Measurements from ENCODE around the gene CBY1. TPM values are rescaled to one million over a fixed set of nuclear protein-coding genes. Genes with fewer than 3 reads are reported as not detected.
"Not testable (repeated sequence)": the region's sequence is repeated elsewhere in the genome, so short reads cannot be mapped to it uniquely, and the experiment has no call there.

Gene CBY1
- total RNA-seq, 1 experiment from 2014 or later, result 33.8 TPM

DNA sequence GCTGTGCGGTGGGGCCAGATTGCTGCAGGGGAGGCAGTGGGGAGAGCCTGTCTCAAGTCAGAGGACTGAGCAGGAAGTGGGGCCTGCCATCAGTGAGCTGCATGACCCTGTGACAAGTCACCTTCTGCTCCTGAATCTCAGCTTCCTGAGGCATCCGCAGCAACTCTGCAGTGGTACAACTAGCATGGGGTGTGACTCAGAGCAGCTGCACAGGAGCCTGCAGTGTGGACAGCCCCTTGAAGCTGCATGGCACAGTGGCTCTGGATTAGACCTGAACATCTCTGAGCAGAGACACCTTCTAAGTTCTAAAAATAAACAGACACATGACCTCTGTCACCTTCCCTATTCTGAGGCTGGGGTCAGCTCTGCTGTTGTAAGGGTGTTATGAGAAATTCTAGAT lies 18.2 kb upstream of the CBY1 start:
- H3K27me3 ChIP-seq, result no peaks in the 10 kb centered on the region

GRCh38 chr22:38638728-38639127 lies 17.7 kb upstream of the CBY1 start:
- Histone ChIP-seq H3K27me3 (no peaks in the 10 kb centered on the region), H3K4me3 (no peak overlapping the region), H3K36me3 (peaks cover 2% of the 10 kb centered on the region; the same call in 1 of the 2 replicates), H3K9me3 (no peaks in the 10 kb centered on the region)
- DNase-seq, result no peak

More for the DNA sequence above, 18.2 kb upstream of the CBY1 start:
- no peak for DNase-seq
- Histone ChIP-seq H3K4me3 (no peak overlapping the region), H3K9me3 (no peaks in the 10 kb centered on the region), H3K36me3 (peaks cover 2% of the 10 kb centered on the region; the same call in 1 of the 2 replicates)

- Histone ChIP-seq H3K9me3 (no peaks in the 10 kb centered on the region), H3K27me3 (no peaks in the 10 kb centered on the region), H3K36me3 (peaks cover 2% of the 10 kb centered on the region; the same call in 1 of the 2 replicates), H3K4me3 (no peak overlapping the region)
- no peak for DNase-seq
Observed at GRCh38 chr22:38641476-38642040, 14.9 kb upstream of the CBY1 start.

- not testable (repeated sequence) for H3K36me3 ChIP-seq, H3K9me3 ChIP-seq, DNase-seq, H3K27me3 ChIP-seq, H3K4me3 ChIP-seq
Observed at GRCh38 chr22:38644245-38644644, 12.2 kb upstream of the CBY1 start.

- DNase-seq, result no peak
- H3K9me3 ChIP-seq, result no peaks in the 10 kb centered on the region
- H3K27me3 ChIP-seq, result no peaks in the 10 kb centered on the region
- no peak overlapping the region for H3K4me3 ChIP-seq
- H3K36me3 ChIP-seq, result no peaks in the 10 kb centered on the region
Observed at GRCh38 chr22:38645430-38645829, 11.0 kb upstream of the CBY1 start.

DNA sequence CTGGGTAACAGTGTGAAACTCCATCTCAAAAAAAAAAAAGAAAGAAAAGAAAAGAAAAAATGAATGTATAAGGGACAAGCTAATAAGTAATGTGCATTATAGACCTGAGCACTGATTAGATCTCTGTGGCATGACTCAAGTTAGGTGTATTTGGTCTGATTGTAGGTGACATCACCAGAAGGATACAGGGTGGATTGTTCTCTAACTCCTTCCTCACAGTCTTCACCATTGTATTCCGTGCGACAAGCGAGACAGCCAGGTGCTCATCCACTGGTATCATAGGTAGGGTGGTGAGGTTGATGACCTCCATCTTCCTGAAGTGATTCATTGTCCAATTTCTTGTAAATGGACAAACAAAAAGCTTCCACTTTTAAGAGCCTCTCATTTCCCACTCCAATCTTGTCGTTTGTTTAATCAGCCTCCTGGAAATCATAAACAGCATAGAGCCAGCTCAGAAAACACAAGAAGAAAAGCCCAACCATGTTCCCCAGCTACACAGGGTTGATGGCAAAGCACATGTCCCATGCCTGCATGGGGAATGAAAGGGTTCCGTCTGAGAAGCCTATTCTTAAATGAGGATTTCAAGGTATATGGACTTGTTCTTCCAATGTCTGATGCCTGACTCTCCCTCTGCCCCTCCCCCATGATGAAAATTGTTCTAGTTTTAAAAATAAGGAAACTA lies 6.5 kb upstream of the CBY1 start:
- Histone ChIP-seq H3K4me3 (no peak overlapping the region), H3K27me3 (no peaks in the 10 kb centered on the region), H3K36me3 (no peaks in the 10 kb centered on the region), H3K9me3 (no peaks in the 10 kb centered on the region)
- no peak for DNase-seq

DNA sequence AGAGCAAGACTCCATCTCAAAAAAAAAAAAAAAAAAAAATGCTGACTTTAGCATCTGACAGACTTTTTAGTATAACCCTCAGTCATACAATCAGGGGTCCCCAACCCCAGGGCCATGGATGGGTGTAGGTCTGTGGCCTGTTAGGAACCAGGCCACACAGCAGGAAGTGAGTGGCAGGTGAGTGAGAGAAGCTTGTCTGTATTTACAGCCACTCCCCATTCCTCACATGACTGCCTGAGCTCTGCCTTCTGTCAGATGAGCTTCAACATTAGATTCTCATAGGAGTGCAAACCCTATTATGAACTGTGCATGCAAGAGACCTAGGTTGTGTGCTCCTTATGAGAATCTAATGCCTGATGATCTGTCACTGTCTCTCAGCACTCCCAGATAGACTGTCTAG lies 3.6 kb upstream of the CBY1 start:
- H3K36me3 ChIP-seq, result no peaks in the 10 kb centered on the region
- no peaks in the 10 kb centered on the region for H3K9me3 ChIP-seq
- H3K4me3 ChIP-seq, result no peak overlapping the region
- DNase-seq, result no peak
- H3K27me3 ChIP-seq, result no peaks in the 10 kb centered on the region

- no peaks in the 10 kb centered on the region for H3K36me3 ChIP-seq
- DNase-seq, result no peak
Observed at GRCh38 chr22:38653741-38654140, 2.7 kb upstream of the CBY1 start.

GRCh38 chr22:38655519-38656255 lies 751 bp upstream of the CBY1 start:
- H3K27me3 ChIP-seq, result no peaks in the 10 kb centered on the region
- no peaks in the 10 kb centered on the region for H3K36me3 ChIP-seq
- no peaks in the 10 kb centered on the region for H3K9me3 ChIP-seq
- H3K4me3 ChIP-seq, result peak overlapping the region; percentile 97
- no peak for DNase-seq

More at GRCh38 chr22:38653741-38654140, 2.7 kb upstream of the CBY1 start:
- no peak overlapping the region for H3K4me3 ChIP-seq
- no peaks in the 10 kb centered on the region for H3K9me3 ChIP-seq
- no peaks in the 10 kb centered on the region for H3K27me3 ChIP-seq

GRCh38 chr22:38657045-38657909 lies 839 bp downstream of the CBY1 start:
- no peaks in the 10 kb centered on the region for H3K9me3 ChIP-seq
- H3K27me3 ChIP-seq, result no peaks in the 10 kb centered on the region
- no peak for DNase-seq
- H3K36me3 ChIP-seq, result no peaks in the 10 kb centered on the region
- H3K4me3 ChIP-seq, result peak overlapping the region; percentile 97

DNA sequence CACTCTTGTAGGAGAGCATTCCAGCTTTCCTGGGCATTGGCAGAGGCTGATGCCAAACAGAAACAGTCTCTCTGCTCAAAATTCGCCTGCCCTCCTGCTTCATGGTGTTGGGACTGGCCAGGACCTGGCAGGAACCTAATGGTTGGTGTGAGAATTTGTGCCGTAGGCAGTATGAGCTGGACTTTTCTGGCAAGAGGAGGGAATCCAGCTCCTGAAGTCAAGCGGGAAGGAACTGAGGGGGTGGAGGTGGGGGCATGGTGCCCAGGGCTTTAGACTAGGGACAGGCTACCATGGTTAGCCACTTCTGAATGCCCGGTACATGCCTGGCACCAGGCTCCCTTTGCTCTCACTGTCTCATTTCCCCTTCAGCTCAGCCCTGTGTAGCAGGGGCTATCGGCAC lies 18.4 kb downstream of the CBY1 start:
- no peaks in the 10 kb centered on the region for H3K27me3 ChIP-seq
- peak; percentile 94 for DNase-seq
- H3K9me3 ChIP-seq, result no peaks in the 10 kb centered on the region
- H3K4me3 ChIP-seq, result no peak overlapping the region
- H3K36me3 ChIP-seq, result peaks cover 9% of the 10 kb centered on the region

- Histone ChIP-seq H3K4me3 (no peak overlapping the region), H3K36me3 (peaks cover 9% of the 10 kb centered on the region), H3K27me3 (no peaks in the 10 kb centered on the region), H3K9me3 (no peaks in the 10 kb centered on the region)
- no peak for DNase-seq
Observed at GRCh38 chr22:38675833-38676232, 19.4 kb downstream of the CBY1 start.

GRCh38 chr22:38681582-38682335 lies 25.3 kb downstream of the CBY1 start, which contains the start of gene TOMM22:
Gene TOMM22 (plus strand): TSS chr22:38681957. CDS start chr22:38681979, 22 bp downstream.
- Histone ChIP-seq H3K36me3 (peaks cover 43% of the 10 kb centered on the region), H3K27me3 (no peaks in the 10 kb centered on the region)
- peak; percentile 89 for DNase-seq

GRCh38 chr22:38684895-38685294 lies 28.5 kb downstream of the CBY1 start:
- Histone ChIP-seq H3K4me3 (no peak overlapping the region), H3K27me3 (no peaks in the 10 kb centered on the region), H3K9me3 (no peaks in the 10 kb centered on the region; the same call in 1 of the 2 replicates), H3K36me3 (peaks cover 75% of the 10 kb centered on the region)
- no peak for DNase-seq

More at GRCh38 chr22:38681582-38682335, 25.3 kb downstream of the CBY1 start, which contains the start of gene TOMM22:
- Histone ChIP-seq H3K4me3 (peak within 1 kb of the TSS; percentile 81), H3K9me3 (no peaks in the 10 kb centered on the region; the same call in 1 of the 2 replicates)

DNA sequence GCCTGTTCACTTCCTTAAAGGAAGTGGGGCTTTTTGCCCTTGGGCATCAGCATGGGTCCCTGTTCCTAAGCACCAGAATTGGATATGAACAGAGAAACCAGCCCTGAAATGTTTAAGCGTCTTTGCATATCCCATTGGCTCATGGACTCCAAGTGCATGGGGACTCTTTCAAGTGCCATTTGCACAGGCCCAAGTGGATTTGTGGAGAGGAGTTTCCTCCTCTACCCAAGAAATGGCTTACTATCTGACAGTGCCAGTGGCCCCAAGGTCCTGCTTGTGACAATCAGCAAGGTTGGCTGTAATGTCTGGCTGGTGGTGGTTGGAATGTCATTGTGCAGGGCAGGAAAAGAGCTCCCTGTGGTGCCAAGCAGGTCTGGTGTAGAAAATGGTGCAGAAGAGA lies 29.3 kb downstream of the CBY1 start:
- no peak for DNase-seq
- Histone ChIP-seq H3K9me3 (no peaks in the 10 kb centered on the region; the same call in 1 of the 2 replicates), H3K36me3 (peaks cover 80% of the 10 kb centered on the region), H3K27me3 (no peaks in the 10 kb centered on the region), H3K4me3 (no peak overlapping the region)

- H3K4me3 ChIP-seq, result no peak overlapping the region
- H3K9me3 ChIP-seq, result no peaks in the 10 kb centered on the region
- H3K36me3 ChIP-seq, result peaks cover 87% of the 10 kb centered on the region
- no peaks in the 10 kb centered on the region for H3K27me3 ChIP-seq
- no peak for DNase-seq
Observed at GRCh38 chr22:38689651-38690050, 33.2 kb downstream of the CBY1 start.
